ENCODE results near the gene CASQ2.

DNA sequence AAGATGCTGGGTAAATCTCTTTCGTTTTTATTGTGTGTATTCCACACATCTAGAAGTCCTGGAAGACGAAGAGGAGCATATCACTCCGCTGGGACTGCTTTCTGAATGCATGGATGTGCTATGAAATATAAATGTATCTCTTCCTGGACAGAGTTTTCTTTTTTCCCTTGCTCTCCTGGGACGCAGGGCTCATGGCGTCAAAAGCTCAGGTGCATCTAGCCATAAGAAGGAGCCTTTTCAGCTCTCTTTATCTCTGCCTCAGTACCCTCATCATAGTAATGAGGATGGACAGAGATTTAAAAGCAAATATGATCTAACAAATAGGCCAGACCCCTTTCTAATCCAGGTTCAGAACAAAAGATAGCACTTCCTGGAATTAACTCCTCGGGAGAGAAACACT, 27.5 kb upstream of the CASQ2 start:
- TF ChIP-seq, protein P1, sequence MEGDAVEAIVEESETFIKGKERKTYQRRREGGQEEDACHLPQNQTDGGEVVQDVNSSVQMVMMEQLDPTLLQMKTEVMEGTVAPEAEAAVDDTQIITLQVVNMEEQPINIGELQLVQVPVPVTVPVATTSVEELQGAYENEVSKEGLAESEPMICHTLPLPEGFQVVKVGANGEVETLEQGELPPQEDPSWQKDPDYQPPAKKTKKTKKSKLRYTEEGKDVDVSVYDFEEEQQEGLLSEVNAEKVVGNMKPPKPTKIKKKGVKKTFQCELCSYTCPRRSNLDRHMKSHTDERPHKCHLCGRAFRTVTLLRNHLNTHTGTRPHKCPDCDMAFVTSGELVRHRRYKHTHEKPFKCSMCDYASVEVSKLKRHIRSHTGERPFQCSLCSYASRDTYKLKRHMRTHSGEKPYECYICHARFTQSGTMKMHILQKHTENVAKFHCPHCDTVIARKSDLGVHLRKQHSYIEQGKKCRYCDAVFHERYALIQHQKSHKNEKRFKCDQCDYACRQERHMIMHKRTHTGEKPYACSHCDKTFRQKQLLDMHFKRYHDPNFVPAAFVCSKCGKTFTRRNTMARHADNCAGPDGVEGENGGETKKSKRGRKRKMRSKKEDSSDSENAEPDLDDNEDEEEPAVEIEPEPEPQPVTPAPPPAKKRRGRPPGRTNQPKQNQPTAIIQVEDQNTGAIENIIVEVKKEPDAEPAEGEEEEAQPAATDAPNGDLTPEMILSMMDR (IDR thresholded peaks at IDR 0.05), result no peak
- TF ChIP-seq POLR2A (IDR thresholded peaks at IDR 0.05), result no peak
